ENCODE measurements around the gene DDX17.

DNA sequence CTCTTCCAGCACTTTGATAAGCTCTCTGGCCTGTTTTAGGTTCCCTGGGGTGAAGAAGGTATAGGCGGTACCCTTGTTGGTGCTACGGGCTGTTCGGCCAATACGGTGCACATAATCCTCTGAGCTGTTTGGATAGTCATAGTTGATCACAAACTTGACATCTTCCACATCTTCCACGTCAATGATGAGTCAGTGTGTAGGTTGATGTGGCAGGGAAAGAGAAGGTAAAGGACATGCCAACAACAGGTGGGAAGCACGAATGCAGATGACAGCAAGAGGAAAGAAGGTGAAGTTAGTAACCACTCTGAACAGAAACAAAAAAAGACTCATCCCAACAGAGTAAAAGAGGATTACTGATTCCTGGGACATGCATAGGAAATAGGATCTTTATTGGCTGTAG, 18.2 kb downstream of the DDX17 start:
- TF ChIP-seq EP300 (conservative IDR thresholded peaks at IDR 0.05; ENCODE audit: poor library complexity, severe bottlenecking) (no peak), RAD21 (conservative IDR thresholded peaks at IDR 0.05) (no peak)
- TF ChIP-seq, protein P1, sequence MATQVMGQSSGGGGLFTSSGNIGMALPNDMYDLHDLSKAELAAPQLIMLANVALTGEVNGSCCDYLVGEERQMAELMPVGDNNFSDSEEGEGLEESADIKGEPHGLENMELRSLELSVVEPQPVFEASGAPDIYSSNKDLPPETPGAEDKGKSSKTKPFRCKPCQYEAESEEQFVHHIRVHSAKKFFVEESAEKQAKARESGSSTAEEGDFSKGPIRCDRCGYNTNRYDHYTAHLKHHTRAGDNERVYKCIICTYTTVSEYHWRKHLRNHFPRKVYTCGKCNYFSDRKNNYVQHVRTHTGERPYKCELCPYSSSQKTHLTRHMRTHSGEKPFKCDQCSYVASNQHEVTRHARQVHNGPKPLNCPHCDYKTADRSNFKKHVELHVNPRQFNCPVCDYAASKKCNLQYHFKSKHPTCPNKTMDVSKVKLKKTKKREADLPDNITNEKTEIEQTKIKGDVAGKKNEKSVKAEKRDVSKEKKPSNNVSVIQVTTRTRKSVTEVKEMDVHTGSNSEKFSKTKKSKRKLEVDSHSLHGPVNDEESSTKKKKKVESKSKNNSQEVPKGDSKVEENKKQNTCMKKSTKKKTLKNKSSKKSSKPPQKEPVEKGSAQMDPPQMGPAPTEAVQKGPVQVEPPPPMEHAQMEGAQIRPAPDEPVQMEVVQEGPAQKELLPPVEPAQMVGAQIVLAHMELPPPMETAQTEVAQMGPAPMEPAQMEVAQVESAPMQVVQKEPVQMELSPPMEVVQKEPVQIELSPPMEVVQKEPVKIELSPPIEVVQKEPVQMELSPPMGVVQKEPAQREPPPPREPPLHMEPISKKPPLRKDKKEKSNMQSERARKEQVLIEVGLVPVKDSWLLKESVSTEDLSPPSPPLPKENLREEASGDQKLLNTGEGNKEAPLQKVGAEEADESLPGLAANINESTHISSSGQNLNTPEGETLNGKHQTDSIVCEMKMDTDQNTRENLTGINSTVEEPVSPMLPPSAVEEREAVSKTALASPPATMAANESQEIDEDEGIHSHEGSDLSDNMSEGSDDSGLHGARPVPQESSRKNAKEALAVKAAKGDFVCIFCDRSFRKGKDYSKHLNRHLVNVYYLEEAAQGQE (IDR thresholded peaks at IDR 0.05; ENCODE audit: borderline replicate concordance), result no peak
- TF ChIP-seq, protein P2, sequence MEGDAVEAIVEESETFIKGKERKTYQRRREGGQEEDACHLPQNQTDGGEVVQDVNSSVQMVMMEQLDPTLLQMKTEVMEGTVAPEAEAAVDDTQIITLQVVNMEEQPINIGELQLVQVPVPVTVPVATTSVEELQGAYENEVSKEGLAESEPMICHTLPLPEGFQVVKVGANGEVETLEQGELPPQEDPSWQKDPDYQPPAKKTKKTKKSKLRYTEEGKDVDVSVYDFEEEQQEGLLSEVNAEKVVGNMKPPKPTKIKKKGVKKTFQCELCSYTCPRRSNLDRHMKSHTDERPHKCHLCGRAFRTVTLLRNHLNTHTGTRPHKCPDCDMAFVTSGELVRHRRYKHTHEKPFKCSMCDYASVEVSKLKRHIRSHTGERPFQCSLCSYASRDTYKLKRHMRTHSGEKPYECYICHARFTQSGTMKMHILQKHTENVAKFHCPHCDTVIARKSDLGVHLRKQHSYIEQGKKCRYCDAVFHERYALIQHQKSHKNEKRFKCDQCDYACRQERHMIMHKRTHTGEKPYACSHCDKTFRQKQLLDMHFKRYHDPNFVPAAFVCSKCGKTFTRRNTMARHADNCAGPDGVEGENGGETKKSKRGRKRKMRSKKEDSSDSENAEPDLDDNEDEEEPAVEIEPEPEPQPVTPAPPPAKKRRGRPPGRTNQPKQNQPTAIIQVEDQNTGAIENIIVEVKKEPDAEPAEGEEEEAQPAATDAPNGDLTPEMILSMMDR (IDR thresholded peaks at IDR 0.05; ENCODE audit: poor library complexity, severe bottlenecking), result no peak

Data from neural cell (in vitro differentiated cells).